GM18499 (cell line): ENCODE results near the gene MFAP2.

Source experiments
- ATAC-seq: cut with Tn5 transposase; IDR thresholded peaks from one replicate; pipeline ENCODE4 v1.9.1; 2021; ENCODE audit warnings: moderate number of reproducible peaks; ENCODE audit not compliant: insufficient read depth, unreplicated experiment

MFAP2 gene

DNA sequence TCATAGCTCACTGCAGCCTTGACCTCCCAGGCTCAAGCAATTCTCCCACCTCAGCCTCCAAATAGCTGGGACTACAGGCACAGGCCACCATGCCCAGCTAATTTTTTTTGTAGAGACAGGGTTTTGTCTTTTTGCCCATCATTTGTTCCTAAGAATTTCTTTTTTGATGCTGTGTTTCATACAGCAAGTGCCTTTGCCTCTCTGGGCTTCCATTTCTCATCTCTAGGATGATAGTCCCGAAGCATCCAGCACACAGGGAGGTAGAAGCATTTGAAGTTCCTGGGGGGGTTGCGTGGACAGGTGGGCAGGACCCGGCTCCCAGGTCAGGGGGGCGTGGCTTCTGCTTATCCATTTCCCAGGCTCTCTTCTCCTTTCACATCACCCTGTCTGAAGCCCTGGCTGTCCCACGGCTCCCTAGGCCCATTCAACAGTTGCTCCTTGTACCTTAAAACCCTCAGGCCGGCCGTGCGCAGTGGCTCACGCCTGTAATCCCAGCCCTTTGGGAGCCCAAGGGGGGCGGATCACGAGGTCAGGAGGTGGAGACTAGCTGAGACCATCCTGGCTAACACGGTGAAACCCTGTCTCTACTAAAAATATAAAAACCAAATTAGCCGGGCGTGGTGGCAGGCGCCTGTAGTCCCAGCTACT is 27.9 kb upstream of the MFAP2 start:
- ATAC-seq, result no peak

DNA sequence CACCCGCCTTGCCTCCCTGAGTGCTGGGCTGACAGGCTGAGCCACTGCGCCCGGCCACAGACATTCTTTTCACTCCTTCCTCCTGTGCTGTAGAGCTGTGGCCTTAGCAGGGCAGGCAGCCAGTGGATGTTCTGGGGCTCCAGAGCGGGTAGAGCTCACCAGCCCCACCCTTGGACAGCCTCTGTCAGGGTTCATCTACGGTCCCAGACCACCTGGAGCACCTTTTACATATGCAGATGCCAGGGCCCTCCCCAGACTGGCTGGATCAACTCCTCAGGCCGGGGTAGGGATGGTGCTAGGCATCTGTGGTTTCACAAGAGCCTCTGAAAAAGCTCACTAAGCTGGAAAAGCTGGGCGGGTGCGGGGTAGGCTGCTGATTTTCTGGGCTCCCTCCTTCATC is 26.7 kb upstream of the MFAP2 start:
- ATAC-seq, result no peak

DNA sequence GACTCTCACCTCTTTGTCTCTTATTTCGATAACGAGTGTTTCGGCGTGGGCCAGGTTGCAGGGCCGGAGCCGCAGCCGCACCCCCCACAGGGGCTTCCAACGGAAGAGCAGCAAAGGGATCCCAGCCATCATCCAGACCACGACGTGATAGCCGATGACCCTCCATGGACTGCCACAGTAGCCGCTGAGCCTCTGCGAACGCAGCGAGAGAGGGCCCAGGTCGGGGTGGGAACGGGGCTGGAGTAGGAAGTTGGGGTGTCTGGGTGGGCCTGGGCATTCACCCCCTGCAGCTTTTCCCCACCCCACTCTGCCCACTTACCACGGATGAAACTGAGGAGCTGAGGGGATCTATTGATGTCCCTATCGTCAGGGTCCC is 24.9 kb upstream of the MFAP2 start:
- ATAC-seq, result no peak

DNA sequence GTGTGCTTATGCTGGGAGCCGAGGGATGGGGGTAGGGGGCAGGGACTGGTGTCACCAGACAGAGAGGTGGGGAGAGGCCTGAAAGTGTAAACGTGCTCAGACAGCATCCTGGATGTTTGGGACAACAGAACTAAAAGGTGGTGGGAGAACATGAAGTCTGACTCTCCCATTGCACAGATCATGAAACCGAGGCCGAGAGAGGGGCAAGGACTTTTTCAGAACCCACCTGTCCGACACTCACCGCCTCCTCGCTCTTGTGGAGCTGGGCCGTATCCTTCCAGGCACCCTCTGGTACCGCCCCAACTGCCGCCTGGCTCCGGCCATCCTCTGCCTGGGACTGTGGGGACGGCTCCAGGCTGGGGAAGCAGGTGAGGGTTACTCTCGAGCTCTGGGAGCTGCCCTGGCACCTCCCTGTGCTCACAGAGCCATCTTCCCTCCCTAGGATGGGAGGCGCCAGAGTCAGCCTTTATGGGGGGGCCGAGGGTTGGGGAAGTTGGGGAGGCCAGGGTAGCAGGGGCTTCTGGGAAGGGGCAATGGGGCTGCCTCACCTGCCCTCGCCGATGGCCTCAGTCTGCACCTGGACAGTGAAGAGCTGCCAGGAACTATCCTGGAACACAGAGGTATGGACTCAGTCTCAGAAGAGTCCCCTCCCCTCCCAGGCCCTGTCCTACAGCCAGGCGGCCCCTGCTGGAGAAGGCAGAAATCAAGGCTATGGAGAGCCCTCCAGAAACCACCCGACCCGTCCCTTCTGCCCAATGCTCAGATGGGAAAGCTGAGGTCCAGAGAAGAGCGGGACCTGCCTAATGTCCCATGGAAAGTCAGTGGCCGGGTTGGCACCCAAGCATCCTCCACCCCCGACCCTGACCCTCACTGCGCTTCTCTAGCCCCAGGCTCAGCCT is 24.3 kb upstream of the MFAP2 start:
- no peak for ATAC-seq

DNA sequence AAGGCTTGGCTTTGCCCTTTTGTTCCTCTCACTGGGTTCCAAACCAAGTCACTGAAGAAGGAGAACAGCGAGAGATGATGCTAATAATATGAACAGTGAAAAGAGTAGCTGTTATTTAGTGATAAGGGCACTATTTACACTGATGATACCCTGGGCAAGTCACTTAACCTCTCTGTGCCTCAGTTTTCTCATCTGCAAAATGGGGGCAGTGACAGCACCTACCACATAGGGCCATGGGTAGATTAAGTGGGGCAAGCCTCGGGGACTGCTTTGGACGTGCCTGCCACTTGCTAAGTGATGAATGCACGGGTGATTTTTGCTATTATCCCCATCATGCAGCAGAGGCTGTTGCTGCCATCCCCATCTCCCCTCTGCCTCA is 22.1 kb upstream of the MFAP2 start:
- ATAC-seq, result no peak

DNA sequence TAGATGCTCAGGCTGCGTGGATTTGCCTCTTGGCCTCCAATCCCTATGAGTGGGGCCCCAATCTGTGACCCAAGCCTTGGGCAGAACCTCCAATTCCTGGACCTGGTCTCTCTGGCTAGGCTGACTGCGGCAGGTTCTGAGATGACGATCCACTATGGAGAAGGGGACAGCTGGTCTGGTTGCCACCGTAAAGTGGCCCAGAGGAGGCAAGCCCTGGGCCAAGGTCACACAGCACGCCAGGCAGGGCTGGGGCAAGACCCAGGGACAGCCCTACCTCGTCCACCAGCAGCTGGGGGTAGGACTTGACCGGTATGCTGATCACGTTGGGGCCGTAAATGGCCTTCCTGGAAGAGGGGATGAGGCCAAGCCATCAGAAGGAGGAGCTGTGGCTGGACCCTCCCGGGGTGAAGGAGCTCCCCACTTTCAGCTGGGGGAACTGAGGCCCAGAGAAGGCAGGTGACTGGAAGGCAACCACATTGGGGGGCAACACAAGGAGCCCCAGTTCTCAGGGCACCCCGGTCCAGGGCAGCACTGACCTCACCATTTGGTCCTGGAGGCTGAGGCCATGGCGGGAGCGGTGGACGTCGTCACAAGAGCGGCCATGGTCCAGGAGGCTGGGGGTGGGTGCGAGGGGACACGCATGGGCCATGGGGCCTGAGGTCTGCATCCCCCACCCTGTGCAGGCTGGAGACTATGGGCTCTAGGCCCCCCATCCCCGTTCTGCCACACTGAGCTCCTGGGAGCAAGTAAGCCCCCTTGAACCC is 21.5 kb upstream of the MFAP2 start:
- ATAC-seq, result no peak

DNA sequence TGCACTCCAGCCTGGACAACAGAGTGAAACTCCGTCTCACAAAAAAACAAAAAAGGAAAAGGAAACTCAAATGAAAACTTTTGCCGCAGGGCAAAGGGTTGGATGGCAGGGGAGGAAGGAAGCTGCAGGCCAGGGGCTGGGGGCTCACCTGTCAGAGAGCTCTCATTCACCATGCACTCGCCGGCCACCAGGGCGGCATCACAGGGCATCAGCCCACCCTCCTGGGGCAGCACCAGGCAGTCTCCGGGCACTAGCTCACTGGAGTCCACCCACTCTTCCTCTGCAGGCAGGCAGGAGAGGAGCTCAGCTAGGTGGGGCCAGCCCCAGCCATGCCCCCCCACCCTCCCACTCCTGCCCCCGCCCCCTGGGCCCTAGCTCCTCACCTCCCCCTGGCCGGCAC is 19.4 kb upstream of the MFAP2 start:
- ATAC-seq, result no peak

DNA sequence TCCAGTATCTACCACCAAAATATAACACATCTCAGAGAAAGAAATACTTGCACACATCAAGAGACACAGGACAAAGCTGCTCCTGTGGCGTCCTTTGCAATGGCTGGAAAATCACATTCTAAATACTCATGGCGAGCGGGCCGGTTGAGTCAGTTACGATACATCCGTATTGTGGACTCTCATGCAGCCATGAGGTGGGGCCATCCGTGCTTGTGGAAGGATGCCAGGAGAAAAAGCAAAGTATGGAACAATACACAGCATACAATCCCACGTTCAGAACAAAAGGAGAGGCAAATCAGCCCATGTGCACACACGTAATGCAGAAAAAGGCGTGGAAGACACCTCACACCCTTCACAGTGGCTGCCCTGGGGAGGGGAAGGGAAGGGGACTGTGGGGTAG is 18.2 kb upstream of the MFAP2 start:
- ATAC-seq, result no peak

DNA sequence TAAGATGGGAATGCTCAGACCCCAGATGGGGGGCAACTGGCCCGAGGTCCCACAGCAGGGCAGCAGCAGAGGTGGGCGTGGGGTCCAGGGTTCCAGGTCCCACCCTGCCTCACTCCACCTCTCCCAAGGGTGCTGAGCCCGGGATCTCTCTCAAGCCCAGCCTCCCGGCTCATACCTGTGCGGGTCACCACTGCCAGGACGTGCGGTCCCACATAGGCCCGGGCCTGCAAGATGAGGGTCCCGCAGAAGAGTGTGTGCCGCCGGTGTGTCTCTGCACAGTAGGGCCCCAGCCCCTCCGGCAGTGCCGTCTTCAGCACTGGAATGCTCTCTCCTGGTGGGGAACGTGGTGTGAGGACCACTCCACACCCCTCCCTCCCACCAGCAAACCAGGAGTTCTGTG is 16.4 kb upstream of the MFAP2 start:
- ATAC-seq, result no peak

DNA sequence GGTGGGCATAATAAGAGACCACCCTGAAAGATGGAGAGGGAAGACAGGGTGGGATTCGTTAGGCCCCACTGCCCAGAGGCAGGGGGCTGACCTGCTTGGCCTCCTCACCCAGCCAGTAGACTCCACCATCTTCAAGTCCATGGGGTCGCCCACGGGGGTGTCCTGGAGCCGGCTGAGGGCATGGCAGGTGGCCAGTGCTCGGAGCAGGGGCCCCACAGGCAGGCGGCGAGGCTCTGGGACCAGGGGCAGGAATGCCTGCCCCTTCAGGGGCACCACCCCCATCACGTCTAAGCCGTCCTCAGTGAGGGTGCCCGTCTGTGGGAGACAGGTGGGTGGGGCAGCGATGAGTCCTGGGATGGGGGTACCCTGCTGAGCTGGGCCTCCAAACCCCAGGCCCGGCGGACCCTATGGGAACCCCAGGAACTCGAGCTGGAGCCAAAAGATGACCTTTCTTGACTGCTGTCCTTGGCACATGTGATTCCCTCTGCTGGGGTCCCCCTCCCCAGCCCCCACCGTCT is 13.2 kb upstream of the MFAP2 start:
- ATAC-seq, result no peak

DNA sequence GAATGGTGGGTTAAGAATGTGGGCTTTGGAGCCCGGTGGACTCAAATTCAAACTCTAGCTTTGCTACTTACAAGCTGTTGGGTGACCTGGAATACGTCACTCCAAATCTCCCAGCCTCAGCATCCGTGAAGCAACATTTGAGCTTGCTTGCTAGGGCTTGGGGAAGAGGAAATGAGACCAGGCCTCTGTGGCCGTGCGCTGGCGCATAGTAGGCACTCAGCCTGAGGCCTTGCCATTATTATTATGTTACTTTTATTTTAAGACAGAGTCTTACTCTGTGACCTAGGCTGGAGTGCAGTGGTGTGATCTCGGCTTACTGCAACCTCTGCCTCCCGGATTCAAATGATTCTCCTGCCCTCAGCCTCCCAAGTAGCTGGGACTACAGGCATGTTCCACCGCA is 12.3 kb upstream of the MFAP2 start:
- ATAC-seq, result no peak

DNA sequence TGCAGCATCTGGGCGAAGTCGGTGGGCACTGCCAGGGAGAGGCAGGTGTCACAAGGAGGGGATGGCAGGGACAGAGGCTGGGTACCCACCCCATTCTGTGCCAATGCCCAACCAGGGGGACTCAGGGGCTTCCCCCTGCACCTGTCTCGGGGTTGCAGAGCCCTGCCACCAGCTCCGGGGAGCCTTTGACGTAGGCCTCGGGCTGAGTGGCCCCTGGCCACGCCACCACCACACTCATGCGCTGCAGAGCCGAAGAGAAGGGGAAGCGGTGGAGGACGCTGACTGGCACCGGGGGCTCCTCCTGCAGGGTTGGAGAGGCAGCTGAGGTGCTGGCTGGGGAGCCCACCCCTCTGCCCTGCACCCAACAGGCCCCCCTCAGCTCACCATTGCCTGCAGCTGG is 11.7 kb upstream of the MFAP2 start:
- no peak for ATAC-seq

DNA sequence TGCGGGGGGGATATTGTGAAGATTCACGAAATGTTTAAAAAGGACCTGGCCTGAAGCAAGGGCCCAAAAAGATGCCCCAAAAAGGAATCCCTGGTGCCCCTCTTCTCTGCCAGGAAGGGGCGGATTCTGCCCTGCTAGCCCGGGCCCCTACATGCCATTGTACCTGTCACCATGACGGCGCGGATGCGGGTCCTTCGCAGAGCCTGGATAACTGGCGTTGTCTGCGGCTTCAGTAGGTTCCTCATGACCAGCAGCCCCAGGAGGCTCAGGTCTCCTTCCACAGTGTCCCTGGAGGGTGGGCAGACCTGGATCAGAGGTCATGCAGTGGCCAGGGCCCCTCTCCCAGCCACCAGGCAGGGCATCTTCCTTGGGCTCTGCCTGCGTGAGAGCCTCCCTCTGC is 11.2 kb upstream of the MFAP2 start:
- no peak for ATAC-seq

DNA sequence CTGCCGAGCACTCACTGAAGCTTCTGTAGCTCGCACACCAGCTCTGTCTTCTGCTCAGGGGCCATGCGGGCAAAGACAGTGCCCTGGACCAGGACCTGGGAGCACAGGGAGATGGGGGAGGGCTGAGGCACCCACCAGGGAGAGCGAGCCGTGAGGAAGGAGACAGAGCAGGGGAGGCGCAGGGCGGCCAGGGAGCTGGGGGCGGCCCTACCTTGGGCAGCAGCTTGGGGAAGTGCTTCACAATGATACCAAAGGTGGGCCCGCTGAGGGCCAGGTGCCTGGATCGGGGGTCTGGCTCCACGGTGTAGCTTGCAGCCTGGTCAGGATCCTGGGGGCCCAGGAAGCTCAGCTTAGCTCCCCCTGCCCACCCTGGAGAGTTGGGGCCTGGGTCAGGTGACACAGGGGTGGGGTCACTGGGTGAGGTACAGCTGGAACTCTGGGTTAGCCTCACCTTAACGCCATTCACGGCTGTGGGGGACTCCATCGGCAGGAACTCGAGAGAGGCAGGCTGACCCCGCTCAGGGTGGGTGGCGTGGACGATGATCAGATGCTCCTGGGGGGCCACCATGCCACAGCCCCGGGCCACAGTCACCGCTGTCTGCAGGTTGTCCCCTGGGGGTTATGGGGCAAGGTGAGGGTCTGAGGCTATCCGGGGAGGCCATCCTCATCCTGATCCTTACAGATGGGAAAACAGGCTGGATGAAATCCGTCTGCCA is 9.4 kb upstream of the MFAP2 start:
- no peak for ATAC-seq

DNA sequence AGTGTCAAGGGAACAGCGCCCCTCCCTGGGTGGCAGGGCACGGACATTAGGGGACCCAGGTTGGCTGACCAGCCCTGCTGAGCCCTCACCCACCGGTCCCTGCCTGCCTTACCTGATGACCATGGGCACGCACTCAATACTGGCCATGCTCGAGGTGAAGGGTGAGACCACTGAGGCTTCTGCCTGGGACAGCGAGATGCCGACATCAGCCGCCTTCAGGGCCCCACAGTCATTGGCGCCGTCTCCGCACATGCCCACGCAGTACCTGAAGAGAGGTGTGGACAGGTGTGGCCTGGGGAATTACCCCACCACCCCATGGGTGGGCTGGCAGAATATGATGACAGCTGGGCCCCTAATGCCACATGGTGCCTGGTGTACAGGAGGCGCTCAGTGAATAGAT is 7.8 kb upstream of the MFAP2 start:
- no peak for ATAC-seq

DNA sequence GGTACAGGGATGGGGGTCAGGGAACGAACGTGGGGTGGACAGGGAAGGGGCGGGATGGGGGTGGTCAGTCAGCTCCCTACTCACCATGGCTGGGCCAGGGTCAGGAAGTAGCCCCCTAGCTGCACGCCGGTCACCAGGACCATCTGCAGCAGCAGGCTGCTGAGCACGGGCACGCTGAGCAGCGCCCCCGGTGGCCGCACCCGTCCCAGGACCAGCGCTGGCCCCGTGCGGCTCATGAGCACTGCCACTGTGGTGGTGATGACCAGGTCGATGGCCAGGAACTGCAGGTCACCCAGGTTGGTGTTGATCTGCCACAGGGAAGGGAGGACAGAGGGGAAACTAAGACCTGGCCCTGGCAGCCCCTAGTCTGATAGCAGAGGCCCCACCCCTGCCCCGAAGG is 6.5 kb upstream of the MFAP2 start:
- ATAC-seq, result no peak

DNA sequence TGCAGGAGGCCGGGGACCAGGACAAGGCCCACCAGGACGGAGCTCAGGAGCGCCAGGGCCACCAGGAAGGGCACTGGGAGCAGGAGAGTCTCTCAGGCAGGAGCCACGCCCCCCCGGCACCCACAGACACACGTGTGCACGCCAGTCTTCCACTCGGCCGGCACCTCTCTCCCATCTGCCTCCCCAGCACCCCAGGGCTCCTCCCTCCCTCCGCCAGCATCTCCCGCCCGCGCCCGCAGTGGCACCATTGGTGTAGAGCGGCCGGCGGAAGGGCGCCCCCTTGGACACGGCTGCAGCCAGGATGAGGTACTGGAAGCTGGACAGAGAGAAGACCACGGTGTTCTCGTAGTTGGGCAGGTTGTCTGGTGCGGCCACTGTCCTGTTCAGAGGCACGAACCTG is 6.1 kb upstream of the MFAP2 start:
- no peak for ATAC-seq

DNA sequence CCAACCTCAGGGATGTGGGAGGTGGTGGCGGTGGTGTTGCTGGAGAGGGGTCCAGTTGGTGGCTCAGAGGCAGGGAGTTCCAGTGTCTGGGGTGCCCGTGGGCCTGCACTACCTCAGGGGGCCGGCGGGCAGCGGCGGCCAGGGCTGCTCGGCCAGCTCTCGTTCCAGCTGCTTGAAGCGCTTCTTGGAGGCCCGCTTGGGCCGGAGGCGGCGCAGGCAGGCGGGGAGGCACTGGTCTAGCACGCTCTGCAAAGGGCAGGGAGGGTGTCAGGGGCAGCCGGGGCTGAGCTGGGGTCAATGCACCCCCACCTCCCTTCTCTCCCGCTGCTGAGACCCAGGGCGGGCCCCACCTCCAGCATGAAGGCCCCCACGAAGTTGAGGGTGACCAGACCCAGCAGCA is 5.7 kb upstream of the MFAP2 start:
- ATAC-seq, result no peak

DNA sequence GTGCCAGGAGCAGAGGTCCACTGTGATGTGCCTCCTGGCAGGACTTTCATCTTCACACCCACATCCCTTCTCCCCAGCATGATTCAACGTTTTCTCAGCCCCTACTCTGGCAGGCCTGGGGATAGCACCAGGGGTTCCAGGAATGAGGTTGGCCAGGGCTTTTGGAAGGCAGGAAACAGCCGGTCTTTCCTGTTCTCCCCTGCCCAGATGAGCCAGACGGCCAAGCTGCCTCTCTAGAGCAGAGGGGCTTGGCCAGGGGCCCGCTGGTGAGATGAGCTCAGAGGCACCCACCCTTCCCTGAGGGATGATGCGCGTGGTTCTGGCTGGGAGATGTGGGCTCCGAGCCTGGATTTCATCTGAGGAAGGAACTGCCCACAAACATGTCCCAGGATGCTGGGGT is 4.3 kb upstream of the MFAP2 start:
- ATAC-seq, result no peak

DNA sequence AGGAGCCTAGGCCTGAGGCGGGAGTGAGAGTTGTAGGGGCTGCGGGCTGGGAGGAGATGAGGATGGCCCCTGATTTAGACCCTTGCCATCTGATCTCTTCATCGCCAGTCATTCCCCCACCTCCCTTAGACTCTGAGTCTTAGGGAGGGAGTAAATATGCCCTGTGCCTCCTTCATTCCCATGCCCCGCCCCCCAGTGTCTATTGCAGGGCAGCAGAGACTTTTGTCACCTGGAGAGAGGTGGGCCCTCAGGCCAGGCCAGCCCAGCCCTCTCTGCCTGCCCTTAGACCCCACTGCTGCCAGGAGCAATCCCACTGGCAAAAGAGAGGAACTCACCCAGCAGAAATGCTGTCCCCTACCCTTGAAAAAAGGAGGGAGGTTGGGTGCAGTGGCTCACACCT is 3.2 kb upstream of the MFAP2 start:
- ATAC-seq, result no peak

DNA sequence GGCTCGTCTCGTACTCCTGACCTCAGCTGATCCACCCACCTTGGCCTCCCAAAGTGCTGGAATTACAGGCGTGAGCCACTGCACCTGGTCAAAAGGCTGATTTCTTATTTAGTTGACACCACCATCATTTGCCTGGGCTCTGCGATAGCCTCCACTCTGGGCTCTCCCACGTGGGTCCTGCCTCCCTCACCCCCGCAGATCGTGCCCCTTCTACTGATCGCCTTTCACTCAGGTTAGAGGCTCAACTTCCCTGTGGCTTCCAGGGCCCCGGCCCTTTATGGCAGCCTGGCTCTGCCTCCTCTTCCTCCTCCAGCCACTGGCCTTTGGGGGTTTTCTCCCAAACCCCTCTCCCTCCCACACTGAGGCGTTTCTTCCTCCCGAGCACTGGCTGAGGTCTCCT is 2.5 kb upstream of the MFAP2 start:
- ATAC-seq, result no peak
